CD4-positive, alpha-beta T cell treated with Interleukin-10 for 1 hour (primary cell): ENCODE measurements around the gene PLPP1.
"Not testable (repeated sequence)": the region's sequence is repeated elsewhere in the genome, so short reads cannot be mapped to it uniquely, and the experiment has no call there.

ENCODE experiments used
- DNase-seq: peaks from one replicate; pipeline ENCODE4 v3.0.0-alpha.2; 2020

Gene PLPP1

DNA sequence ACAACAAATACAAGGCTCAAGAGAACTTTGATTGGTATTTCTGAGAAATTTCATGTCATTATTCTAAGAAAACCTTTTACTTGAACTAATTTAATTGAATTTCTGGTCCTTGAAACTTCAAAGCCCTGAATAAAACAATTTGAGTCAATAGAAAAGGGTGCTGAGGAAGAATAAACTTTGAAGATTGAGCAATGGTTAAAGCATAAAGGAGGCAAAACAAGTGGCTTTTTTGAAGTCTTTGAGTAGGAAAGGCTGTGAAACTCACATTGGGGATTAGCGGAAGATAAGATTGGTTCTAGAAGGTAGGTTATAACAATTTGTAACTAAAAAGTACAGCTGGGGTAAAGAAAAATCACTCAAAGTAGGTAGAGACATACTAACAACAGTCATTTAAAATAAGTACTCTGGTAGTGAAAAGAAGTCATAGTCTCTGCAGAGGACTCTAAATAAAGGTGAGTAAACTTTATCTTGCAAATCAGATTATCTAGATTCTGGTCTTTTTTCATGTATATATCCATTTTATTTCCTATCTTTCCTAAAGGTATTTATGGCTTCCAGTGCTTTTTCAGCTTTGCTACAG lies 6.4 kb upstream of the PLPP1 start:
- peak; percentile 10 for DNase-seq

DNA sequence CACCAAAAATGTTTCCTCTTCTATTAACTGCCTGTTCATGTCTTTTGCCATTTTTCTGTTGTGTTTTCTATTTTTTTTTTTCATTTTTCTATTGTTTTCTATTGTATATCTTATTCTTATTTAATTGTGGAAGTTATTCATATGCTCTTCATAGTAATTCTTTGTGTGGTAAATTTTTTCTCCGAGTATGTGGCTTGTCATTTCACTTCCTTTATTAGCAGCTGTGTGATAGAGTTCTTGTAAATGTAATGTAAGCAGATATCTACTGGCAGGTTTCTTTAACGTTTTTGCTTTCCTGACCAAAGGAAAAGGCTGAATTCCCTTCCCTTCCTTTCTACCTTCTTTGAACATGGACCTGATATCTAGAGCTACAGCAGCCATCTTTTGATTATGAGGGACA lies 5.8 kb upstream of the PLPP1 start:
- no peak for DNase-seq

DNA sequence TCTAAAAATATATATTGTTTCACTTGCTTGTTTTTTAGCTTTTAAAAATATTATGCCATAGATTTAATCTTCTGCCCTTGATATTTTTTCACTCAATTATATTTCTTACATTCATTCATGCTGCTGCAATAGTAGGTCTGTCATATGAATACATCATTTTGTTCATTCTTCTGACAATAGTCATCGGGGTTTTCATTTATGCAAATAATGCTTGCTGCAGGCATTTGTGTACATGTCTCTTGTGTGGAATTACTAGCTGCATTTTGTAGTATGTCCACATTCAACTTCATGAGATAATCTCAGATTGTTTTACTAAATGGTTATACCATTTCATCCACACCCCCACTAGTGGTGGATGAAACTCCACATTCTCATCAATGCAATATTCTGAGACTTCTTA lies 5.3 kb upstream of the PLPP1 start:
- no peak for DNase-seq

DNA sequence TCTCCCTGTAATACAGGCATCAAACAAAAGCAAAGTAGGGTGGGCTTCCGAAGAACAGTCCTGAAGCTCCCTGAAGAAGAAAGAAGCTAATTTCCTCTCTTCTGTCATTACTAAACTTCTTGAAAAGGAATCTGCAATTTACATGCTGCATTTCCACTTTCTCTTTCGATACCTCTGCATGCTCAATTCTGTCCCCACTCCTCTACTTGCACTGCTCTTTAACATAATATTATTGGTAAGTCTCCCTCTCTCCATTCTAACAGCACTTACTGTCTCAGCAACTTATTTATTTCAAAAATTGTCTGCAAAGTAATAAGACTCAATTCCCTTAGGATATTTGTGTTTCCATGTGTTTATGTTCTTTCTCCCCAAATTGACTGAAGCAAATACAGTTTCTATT lies 3.9 kb upstream of the PLPP1 start:
- peak; percentile 15 for DNase-seq

DNA sequence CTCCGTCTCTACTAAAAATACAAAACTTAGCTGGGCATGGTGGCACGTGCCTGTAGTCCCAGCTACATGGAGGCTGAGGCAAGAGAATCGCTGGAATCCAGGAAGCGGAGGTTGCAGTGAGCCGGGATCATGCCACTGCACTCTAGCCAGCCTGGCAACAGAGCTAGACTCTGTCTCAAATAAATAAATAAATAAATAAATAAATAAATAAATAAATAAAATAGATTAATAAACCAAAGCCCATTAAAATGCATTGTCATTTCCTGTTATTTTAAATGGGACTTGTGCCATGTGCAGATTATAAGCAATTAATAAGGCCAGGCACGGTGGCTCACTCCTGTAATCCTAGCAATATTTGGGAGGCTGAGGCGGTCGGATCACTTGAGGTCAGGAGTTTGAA lies 2.6 kb upstream of the PLPP1 start:
- DNase-seq, result not testable (repeated sequence)

DNA sequence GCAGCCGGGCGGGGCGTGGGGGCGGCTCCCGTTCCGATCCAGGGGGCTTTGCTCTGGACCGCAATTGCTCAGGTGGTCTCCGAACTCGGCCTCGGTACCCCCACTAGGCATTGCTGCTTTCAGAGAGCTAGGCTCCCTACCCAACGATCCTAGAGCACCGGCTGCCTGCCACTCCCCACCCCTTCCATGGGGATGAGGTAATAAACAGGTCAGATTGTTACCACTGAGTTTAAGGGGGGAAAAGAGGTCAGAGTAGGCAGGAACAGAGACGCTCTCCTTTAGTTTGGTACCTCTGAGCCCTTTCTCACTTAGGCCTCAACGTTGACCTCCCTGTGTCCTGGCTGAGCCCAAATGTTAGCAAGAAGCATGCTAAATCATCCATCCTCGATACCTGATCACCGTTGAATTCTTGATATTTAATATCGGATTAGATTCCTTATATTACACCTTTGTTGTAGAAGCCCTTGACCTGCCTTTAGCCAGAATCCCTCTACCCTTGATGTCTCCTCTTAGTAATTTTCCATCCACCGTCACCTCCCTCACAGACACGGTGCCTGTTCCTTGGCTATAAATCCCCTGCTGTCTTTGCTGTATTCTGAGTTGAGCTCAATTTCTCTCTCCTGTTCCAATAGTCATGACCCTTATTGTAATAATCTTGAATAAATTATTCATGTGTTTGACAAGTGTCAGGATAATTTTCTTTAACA lies 588 bp upstream of the PLPP1 start:
- no peak for DNase-seq

DNA sequence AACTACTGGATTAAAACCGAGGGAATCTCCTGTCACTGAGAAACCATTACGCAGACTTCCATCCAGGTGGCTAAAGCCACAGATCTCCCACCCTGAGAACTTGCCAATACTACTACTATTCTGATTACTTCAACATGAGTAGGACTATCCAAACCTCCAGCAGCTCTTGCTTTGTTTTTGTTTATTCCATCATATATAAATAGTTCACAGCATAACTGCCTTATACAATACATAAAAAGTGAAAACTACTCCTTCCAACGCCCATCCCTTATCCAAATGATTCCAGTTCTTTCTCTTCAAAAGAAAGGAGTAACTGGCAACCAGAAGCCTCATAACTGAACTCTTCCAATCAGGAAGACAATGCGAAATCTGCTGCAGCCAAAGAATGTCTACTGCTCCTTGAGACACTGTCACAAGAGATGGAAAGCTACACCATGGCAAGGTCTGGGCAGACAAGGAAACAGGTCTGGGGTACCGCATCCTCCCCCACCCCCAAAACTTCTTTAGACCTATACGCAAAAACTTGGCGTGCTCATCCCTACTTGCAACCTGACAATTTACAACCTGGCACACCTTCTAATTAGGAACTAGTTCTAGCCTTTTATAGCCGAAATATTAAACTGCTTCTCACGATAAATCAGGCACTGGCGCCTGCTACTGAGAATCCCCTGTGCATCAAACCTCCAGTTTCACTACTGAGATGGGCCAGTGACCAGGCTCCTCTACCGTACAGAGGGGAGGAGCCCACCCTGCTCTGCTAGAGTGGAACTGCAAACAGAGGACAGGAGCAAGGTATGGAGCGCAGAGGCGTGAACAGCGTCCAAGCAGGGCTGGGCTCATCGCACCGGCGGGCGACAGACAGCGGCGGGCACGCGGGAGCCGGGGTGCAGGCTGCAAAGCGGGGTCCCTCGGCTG lies 986 bp downstream of the PLPP1 start:
- DNase-seq, result no peak

DNA sequence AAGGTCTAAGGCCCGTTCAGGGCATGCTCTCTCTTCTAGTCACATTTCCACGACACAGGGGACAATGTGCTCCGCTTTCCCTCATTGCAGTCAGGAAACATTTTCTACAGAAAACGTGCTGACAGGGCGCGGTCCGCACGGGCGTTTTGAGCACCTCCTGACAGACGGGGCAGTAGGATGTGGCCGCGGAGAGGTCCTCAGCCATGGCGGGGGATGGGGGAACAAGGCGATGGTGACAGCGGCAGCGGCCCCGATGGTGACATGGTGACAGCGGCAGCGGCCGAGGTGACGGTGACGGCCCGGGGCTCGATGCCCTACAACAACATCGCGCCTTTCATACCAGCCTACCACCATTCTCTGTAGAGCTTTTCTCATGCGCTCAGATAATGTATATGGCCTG lies 4.1 kb downstream of the PLPP1 start:
- no peak for DNase-seq

DNA sequence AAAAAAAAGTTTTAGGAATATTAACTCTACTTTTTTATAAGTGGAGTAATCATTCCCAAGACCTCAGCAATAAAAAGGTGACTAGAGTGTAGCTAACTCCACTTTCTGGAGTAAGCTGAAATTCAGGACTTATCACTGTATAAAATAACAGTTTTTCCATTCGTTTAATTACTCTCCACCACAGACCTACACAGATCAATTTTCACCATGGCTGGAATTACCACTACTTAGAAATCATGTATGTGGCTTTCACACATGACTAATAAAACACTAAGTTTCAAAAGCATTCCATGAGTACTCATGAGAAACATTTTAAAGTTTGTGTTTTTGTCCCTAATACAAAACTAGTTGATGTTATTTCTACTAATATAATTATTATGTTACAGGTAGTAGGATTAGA lies 9.9 kb downstream of the PLPP1 start:
- no peak for DNase-seq

DNA sequence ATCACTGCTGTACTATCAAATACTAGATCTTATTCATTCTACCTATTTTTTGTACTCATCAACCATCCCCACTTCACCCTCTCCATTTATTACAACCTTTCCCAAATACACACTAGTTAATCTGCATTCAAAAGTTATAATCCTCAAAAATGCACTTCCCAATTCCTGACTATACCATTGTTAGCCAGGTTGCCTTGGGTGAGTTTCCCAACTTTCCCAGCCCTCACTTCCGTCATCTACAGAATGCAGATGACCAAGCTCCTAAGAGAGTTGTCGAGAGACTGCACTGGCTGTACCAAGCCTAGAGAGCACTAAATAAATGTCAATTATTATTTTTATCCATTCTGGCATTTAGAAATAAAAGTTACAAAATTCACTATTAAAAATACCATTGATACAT lies 11.5 kb downstream of the PLPP1 start:
- DNase-seq, result no peak

DNA sequence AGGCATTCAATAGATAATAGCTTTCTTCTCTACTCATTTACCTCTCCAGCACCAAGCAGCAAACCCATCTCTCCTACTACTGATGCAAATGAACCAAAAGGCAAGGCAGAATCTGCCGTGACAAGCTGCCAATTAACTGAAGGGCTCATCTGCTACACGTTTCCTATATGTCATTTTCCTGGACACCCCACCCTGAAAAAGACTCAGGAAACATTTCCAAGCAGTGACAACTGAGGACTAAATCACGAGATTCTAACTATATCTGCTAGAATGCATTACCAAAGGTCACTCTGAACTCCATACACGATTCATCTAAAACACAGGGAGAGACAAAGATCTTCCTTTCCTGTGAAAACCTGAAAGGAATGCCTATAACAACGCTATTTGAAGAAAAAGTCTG lies 12.9 kb downstream of the PLPP1 start:
- no peak for DNase-seq

DNA sequence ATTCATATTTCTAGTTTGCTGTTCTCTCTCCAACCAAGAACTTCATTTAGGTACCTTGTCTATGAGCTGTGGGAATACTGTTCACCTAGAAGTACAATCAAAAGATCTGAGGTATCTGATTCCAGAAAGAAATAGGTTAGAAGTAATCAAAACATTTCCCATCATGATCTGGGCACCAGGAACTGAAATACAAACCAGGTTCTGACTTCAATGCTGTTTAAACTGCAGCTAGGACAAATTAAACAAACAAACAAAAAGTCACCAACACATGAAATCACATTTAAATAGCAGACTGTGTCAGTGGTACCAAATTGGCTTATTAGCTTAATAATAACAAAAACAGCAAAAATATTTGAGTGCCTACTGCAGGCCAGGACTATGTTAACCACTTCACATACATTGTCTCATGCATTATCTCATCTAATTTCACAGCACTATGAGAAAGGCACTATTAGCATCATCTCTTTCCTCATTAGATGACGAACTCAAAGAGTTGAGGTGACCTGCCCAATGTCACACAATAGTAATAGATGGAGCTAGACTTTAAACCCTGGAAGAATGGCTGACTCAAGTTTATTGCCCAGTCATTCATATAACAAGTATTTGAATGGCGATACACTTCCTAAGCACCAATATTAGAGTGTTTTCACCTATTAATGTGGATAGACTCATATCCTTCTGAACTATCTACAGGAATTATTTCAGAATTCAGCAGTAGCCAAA lies 14.5 kb downstream of the PLPP1 start:
- DNase-seq, result no peak

DNA sequence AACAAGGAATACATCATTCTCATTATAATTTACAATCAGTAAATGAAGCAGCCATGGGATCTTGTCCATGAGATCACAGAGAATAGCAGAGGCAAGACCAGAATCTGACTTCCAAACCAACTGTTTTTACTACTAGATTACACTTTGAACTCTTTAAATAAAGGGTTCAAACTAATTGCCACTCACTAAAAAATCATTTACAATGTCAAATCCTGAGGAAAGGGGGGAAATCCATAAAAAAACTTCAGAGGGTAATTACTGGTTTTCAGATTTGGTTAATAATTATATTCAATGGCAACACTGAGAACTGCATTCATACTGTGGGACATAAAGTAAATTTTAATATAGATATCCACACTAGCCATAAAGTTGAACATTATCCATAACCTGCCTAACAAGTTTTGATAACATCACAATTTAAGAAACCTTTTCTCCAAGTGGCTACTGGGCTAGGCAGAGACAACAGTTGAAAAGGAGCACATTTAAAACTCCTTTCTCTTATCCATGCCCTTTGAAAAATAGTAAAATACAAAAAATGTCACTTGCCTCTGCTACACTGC lies 15.9 kb downstream of the PLPP1 start:
- no peak for DNase-seq

DNA sequence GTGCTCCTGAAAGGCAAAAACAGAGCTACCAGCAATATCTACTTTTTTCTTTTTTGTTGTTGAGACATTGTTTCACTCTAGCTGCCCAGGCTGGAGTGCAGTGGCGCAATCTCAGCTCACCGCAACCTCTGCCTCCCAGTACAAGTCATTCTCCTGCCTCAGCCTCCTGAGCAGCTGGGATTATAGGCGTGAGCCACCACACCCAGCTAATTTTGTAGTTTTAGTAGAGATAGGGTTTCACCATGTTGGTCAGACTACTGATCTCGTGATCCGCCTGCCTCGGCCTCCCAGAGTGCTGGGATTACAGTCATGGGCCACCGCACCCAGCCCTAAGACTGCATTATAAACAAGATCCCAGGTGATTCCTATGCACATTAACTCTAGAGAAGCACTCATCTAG lies 17.0 kb downstream of the PLPP1 start:
- DNase-seq, result no peak

DNA sequence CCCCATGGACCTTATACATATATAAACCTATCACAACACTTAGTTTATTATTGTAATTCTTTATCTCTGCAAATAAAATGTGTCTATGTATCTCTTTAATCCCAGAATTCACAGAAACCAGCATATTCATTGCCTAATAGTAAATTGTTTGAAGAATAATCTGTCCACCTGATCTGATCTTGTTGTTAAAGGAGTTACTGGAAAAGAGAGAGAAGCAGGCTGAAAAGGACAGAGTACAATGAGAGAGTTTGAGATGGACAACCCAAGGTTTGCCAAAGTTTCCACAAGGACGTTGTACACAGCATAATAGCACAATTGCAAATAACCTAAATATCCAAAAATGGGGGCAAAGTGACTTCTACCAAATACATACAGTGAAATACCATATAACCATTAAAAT lies 23.8 kb downstream of the PLPP1 start:
- DNase-seq, result no peak

DNA sequence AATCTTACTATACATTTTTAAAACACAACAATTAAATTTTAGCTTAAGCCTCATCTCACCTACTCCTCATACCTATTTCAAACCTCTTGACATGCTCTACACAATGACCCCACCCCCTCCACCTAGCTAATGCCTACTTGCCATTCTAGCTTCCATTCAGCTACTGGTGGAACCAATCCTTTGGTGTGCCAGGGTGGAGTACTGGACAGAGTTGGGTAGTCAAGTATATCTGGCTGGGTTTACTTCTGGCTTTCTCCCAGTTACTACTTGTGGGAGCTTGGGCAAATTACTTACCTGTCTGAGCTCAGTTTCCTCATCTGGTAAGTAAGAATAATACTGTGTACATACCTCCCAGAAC lies 24.3 kb downstream of the PLPP1 start:
- DNase-seq, result no peak

DNA sequence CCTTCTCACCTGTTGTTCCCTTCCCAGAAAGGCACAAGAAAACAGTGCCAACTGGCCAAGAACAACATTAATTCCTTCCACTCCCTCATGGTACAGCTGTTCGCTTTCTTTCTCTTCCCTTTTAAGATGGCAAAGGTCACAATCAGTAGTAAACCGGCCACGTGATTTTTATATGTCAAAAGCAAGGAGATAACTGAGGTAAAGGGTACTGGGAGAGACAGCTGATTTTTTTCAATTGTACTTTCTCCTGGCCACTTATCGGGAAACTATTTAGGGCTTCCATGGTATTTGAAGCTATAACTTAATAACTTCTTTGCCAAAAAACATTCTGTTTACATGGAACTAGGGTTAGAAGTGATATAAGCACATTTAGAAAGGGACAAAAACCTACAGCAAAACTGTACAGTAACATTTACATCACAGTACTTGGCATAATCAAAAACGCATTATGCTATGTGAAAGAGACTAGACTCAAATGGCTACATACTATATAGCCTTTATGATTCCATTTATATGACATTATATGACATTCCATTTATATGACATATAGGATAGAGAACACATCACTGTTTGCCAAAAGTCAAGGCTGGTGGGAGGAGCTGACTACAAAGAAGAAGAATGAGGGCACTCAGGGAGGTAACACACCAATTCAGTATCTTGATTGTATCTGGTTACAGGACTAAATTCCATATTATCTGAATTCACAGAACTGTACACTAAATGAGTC lies 24.8 kb downstream of the PLPP1 start:
- no peak for DNase-seq

DNA sequence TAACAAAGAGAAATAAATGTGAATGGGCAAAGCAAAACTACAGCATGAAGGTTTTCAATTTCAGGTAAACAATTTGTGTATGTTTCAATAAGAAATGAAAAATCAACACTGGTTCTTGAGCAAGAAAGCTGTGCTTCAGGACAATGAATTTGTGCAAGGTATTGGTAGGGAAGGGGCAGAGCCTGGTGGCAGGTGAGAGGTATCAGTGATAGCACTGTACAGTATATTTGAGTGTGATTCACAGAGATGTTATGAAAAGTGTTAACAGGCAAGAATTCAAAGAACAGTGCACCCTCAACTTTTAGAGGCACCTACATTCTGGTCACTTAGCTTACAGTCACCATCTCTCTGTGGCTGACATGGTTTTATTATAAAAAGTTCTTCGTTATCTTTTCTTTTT lies 25.7 kb downstream of the PLPP1 start:
- no peak for DNase-seq

DNA sequence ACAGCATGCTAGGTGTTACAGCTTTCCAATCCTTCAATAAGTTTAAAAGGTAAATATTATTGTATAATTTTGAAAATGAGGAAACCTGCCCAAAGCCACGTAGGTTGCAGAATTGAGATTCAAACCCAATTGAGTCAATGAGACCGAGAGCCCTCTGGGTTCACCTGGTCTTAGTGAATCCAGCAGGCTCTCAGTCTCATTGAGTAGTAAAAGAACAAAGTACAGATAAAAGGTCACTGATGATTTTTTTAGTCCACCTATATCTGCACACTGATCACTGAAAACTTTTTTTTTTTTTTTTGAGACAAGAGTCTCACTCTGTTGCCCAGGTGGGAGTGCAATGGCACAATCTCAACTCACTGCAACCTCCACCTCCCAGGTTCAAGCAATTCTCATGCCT lies 27.2 kb downstream of the PLPP1 start:
- no peak for DNase-seq

DNA sequence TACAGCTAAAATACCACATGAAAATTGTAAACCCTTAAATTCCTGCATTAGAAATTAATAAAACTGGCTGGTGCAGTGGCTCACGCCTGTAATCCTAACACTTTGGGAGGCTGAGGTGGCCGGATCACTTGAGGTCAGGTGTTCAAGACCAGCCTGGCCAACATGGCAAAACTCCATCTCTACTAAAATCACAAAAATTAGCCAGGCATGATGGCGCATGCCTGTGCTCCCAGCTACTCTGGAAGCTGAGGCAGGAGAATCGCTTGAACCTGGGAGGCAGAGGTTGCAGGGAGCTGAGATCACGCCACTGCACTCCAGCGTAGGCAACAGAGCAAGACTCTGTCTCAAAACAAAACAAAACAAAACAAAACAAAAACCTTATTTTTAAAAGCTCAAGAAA lies 29.1 kb downstream of the PLPP1 start:
- DNase-seq, result not testable (repeated sequence)

DNA sequence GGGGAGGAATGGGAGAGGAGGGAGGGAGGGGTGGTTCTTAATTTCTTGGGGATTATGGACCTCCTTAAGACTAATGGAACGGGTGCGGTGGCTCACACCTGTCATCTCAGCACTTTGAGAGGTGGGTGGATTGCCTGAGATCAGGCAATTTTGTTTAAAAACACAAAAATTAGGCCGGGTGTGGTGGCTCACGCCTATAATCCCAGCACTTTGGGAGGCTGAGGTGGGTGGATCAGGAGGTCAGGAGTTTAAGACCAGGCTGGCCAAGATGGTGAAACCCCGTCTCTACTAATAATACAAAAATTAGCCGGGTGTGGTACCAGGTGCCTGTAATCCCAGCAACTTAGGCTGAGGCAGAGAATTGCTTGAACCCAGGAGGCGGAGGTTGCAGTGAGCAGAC lies 30.8 kb downstream of the PLPP1 start:
- not testable (repeated sequence) for DNase-seq

DNA sequence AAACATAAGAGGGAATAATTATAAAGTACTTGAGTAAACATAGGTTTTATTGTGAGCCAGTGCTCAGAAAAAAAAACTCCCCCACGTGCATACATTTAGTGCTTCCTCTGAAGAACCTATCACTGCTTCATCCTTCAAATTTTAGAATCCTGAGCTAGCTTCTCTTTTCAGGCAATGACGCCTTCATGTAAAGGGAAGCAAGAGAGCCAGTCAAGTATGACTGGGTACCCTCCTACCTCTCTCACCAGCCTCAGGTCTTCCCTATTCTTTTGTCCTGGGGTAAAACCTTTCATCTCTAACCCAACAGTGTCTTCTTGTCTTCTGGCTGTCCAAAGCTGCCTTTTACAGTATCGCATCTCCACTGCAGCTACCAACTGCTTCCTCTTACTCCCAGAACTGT lies 32.0 kb downstream of the PLPP1 start:
- DNase-seq, result no peak

DNA sequence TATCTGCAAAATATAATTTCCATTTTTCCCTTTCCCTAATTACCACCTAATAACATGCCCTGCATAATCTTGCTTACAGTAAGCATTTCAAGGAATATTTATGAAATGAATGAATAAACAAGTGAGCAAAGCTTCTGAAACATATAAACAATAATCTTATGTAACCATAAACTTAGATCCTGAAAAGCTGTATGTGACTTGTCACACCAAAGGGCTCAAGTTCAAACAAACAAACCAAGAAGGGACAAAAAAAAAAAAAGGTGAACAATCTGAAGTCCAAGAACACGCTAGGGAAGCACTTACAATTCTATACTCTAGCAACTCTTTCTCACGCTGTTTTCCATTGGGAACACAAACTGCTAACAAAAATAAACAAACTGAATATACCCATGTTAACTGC lies 36.3 kb downstream of the PLPP1 start:
- no peak for DNase-seq
